Thyroid gland (tissue), 4 donors: ENCODE data around the gene SETD3. TPM values are rescaled to one million over a fixed set of nuclear protein-coding genes. Genes with fewer than 3 reads are reported as not detected.

Experiments used
- DNase-seq, 2 donors: peaks; one replicate each; pipeline ENCODE4 v3.0.0-alpha.2; 2019
- H3K27ac ChIP-seq, 3 donors: fragments of 200-600 bp; sonication (generic); 1 replicate in 2 of 3; 2 replicates in 1 of 3; pipeline ENCODE4 v1.5.1; 2016 to 2019; ENCODE audit warnings: mild to moderate bottlenecking in 1 of 3, moderate library complexity in 1 of 3
- H3K27me3 ChIP-seq: fragments of 200-600 bp; sonication (generic); one replicate; pipeline ENCODE4 v1.5.1; 2019
- H3K36me3 ChIP-seq, 2 donors: fragments of 200-600 bp; sonication (generic); one replicate each; pipeline ENCODE4 v1.5.1; 2016 to 2019
- H3K4me1 ChIP-seq, 2 donors: fragments of 200-600 bp; sonication (generic); one replicate each; pipeline ENCODE4 v1.5.1; 2017 to 2019
- H3K4me3 ChIP-seq, 3 donors: fragments of 200-600 bp; sonication (generic); replicated peaks in 1 of 3; 1 replicate in 2 of 3; 2 replicates in 1 of 3; pipeline ENCODE4 v1.5.1; 2016; ENCODE audit warnings: mild to moderate bottlenecking in 1 of 3
- H3K9me3 ChIP-seq: fragments of 200-600 bp; sonication (generic); one replicate; pipeline ENCODE4 v1.5.1; 2017
- CTCF ChIP-seq, 6 experiments: fragments of 200-600 bp in 3 of 6; fragments of 450-650 bp in 3 of 6; sonication (generic) in 3 of 6; IDR thresholded peaks; one replicate each; pipeline ENCODE4 v1.5.1; 2016 to 2019; ENCODE audit warnings: antibody characterized with exemption in 6 of 6, mild to moderate bottlenecking in 2 of 6, inconsistent platforms in 1 of 6, moderate library complexity in 1 of 6
- POLR2A ChIP-seq, 2 donors: fragments of 450-650 bp; IDR thresholded peaks; one replicate each; pipeline ENCODE4 v1.6.1; 2017; ENCODE audit warnings: antibody characterized with exemption in 2 of 2, mild to moderate bottlenecking in 2 of 2, moderate library complexity in 1 of 2
- WGBS, 2 donors: methylation state at CpG; one replicate each; pipeline ENCODE4 v1.1.5; 2017; 5-methylcytosine and 5-hydroxymethylcytosine counted together
- intact Hi-C: fragments of 100-400 bp; cut with DNase I; formaldehyde crosslinking; loops from one replicate; pipeline ENCODE4 v1.15.1; 2023
- total RNA-seq, 4 donors: library from RNA; depleted of rRNA; stranded (reverse); fragments of >200 nt; gene quantifications; one replicate each; pipeline ENCODE4 v1.2.3, GENCODE V29; 2016

SETD3 gene
- total RNA-seq, 4 donors from 2014 or later = 119 to 141 (median 130) TPM

GRCh38 chr14:99435327-99435726 lies 45.3 kb downstream of the SETD3 start:
- no peaks in the 10 kb centered on the region for H3K27me3 ChIP-seq
- WGBS, 2 donors = 63 to 66% methylated on average over 4 of the region's 4 CpGs
- intact Hi-C loops = no loop called here
- H3K4me1 ChIP-seq = peaks cover 16 to 31% of the 10 kb centered on the region in 2 donors
- no peak overlapping the region for H3K4me3 ChIP-seq
- TF ChIP-seq POLR2A (IDR thresholded peaks at IDR 0.05) (no peak), CTCF (IDR thresholded peaks at IDR 0.05) (no peak)
- no peak for DNase-seq
- no peak overlapping the region for H3K27ac ChIP-seq
- peaks cover 0 to 4% of the 10 kb centered on the region in 2 donors for H3K36me3 ChIP-seq
- no peaks in the 10 kb centered on the region for H3K9me3 ChIP-seq

GRCh38 chr14:99432485-99432884 lies 48.2 kb downstream of the SETD3 start:
- Histone ChIP-seq H3K27ac (no peak overlapping the region), H3K4me1 (peaks cover 23 to 37% of the 10 kb centered on the region in 2 donors), H3K36me3 (peaks cover 0 to 12% of the 10 kb centered on the region in 2 donors), H3K27me3 (no peaks in the 10 kb centered on the region), H3K4me3 (no peak overlapping the region), H3K9me3 (no peaks in the 10 kb centered on the region)
- no peak for DNase-seq
- TF ChIP-seq POLR2A (IDR thresholded peaks at IDR 0.05) = no peak
- TF ChIP-seq CTCF (IDR thresholded peaks at IDR 0.05) = no peak
- 88 to 95% methylated on average over 1 of the region's 1 CpG for WGBS, 2 donors
- intact Hi-C loops = no loop called here

- Histone ChIP-seq H3K36me3 (peaks cover 0 to 12% of the 10 kb centered on the region in 2 donors), H3K9me3 (no peaks in the 10 kb centered on the region), H3K4me1 (peaks cover 23 to 34% of the 10 kb centered on the region in 2 donors), H3K27me3 (no peaks in the 10 kb centered on the region), H3K27ac (no peak overlapping the region), H3K4me3 (no peak overlapping the region)
- 80 to 83% methylated on average over 3 of the region's 3 CpGs for WGBS, 2 donors
- no peak for DNase-seq
- intact Hi-C loops = no loop called here
- TF ChIP-seq POLR2A (IDR thresholded peaks at IDR 0.05) (no peak), CTCF (IDR thresholded peaks at IDR 0.05) (no peak)
Observed at GRCh38 chr14:99431986-99432385, 48.7 kb downstream of the SETD3 start.

- H3K27me3 ChIP-seq = no peaks in the 10 kb centered on the region
- peaks cover 0 to 12% of the 10 kb centered on the region in 2 donors for H3K36me3 ChIP-seq
- H3K4me1 ChIP-seq = peaks cover 12 to 24% of the 10 kb centered on the region in 2 donors
- peak; percentile 31 to 42 for DNase-seq
- WGBS, 2 donors = 70 to 76% methylated on average over 5 to 7 of the region's 7 CpGs
- no peak overlapping the region for H3K27ac ChIP-seq
- TF ChIP-seq POLR2A (IDR thresholded peaks at IDR 0.05) = no peak
- TF ChIP-seq CTCF (IDR thresholded peaks at IDR 0.05) = peak in 2 of 6 experiments; percentile 17 to 39
- intact Hi-C loops = no loop called here
- no peaks in the 10 kb centered on the region for H3K9me3 ChIP-seq
- H3K4me3 ChIP-seq = no peak overlapping the region
Observed at GRCh38 chr14:99430491-99430890, 50.2 kb downstream of the SETD3 start.

- no peak overlapping the region for H3K27ac ChIP-seq
- H3K4me3 ChIP-seq = no peak overlapping the region
- TF ChIP-seq CTCF (IDR thresholded peaks at IDR 0.05) (no peak), POLR2A (IDR thresholded peaks at IDR 0.05) (no peak)
- peaks cover 0 to 8% of the 10 kb centered on the region in 2 donors for H3K36me3 ChIP-seq
- 87 to 92% methylated on average over 11 of the region's 11 CpGs for WGBS, 2 donors
- DNase-seq = no peak
- H3K9me3 ChIP-seq = no peaks in the 10 kb centered on the region
- intact Hi-C loops = no loop called here
- peaks cover 19 to 38% of the 10 kb centered on the region in 2 donors for H3K4me1 ChIP-seq
- H3K27me3 ChIP-seq = no peaks in the 10 kb centered on the region
Observed at GRCh38 chr14:99427632-99428300, 52.9 kb downstream of the SETD3 start.
